OCI-LY1 (cell line): ENCODE measurements around the gene IGF1R.

Experiments
- H2AFZ ChIP-seq: fragments of 200-600 bp; sonication (generic), shearing (Covaris generic); 2 replicates; pipeline ENCODE4 v1.6.0; 2014; ENCODE audit warnings: antibody characterized with exemption, mild to moderate bottlenecking, low read length
- H3F3A ChIP-seq: fragments of 200-600 bp; sonication (generic), shearing (Covaris generic); 2 replicates; pipeline ENCODE4 v1.6.0; 2014; ENCODE audit warnings: mild to moderate bottlenecking, antibody characterized with exemption, low read length, moderate library complexity; ENCODE audit not compliant: insufficient read depth
- H3K27ac ChIP-seq: fragments of 200-600 bp; sonication (generic); 2 replicates; pipeline ENCODE4 v1.5.1; 2014; ENCODE audit warnings: low read length, mixed run types, mild to moderate bottlenecking, low read depth; ENCODE audit not compliant: poor library complexity, severe bottlenecking
- H3K27me3 ChIP-seq: fragments of 200-600 bp; sonication (generic); 2 replicates; pipeline ENCODE4 v1.6.0; 2014; ENCODE audit warnings: antibody characterized with exemption, mild to moderate bottlenecking, low read length, moderate library complexity; ENCODE audit not compliant: insufficient read depth
- H3K36me3 ChIP-seq: fragments of 200-600 bp; sonication (generic); 2 replicates; pipeline ENCODE4 v1.6.1; 2014; ENCODE audit warnings: mild to moderate bottlenecking, antibody characterized with exemption, low read length, moderate library complexity, mixed read lengths; ENCODE audit not compliant: insufficient read depth
- H3K4me1 ChIP-seq: fragments of 200-600 bp; sonication (generic); 2 replicates; pipeline ENCODE4 v1.5.1; 2014; ENCODE audit warnings: mild to moderate bottlenecking, low read length, moderate library complexity; ENCODE audit not compliant: insufficient read depth, severe bottlenecking
- H3K4me2 ChIP-seq: fragments of 200-600 bp; sonication (generic), shearing (Covaris generic); 2 replicates; pipeline ENCODE4 v1.6.1; 2014; ENCODE audit warnings: low read length
- H3K4me3 ChIP-seq: fragments of 200-600 bp; sonication (generic); 2 replicates; pipeline ENCODE4 v1.5.1; 2014; ENCODE audit warnings: low read length, low read depth, mild to moderate bottlenecking, mixed read lengths; ENCODE audit not compliant: poor library complexity, severe bottlenecking
- H3K79me2 ChIP-seq: fragments of 200-600 bp; shearing (Covaris generic); 2 replicates; pipeline ENCODE4 v1.6.1; 2016; ENCODE audit warnings: mixed run types, low read length, mixed read lengths; ENCODE audit not compliant: insufficient read depth
- H3K9ac ChIP-seq: fragments of 200-600 bp; sonication (generic), shearing (Covaris generic); 2 replicates; pipeline ENCODE4 v1.6.1; 2014; ENCODE audit warnings: mild to moderate bottlenecking, low read length, mixed read lengths
- H3K9me2 ChIP-seq: fragments of 200-600 bp; sonication (generic), shearing (Covaris generic); 2 replicates; pipeline ENCODE4 v1.6.1; 2014; ENCODE audit warnings: low read depth, mild to moderate bottlenecking, low read length, mixed read lengths
- H3K9me3 ChIP-seq: fragments of 200-600 bp; shearing (Covaris generic); 2 replicates; pipeline ENCODE4 v1.6.1; 2014; ENCODE audit warnings: low read length, mixed read lengths
- H4K20me1 ChIP-seq: fragments of 200-600 bp; sonication (generic), shearing (Covaris generic); 2 replicates; pipeline ENCODE4 v1.6.0; 2016; ENCODE audit warnings: mild to moderate bottlenecking, low read length; ENCODE audit not compliant: insufficient read depth
- EZH2 ChIP-seq: fragments of 200-600 bp; sonication (generic), shearing (Covaris generic); IDR thresholded peaks from 2 replicates; pipeline ENCODE4 v1.8.0; 2017; ENCODE audit warnings: borderline replicate concordance, mixed run types, mild to moderate bottlenecking, antibody characterized with exemption, low read length, moderate library complexity, mixed read lengths
- TF ChIP-seq, protein P1 (sequence below): fragments of 200-600 bp; sonication (generic), shearing (Covaris generic); IDR thresholded peaks from 2 replicates; pipeline ENCODE4 v1.5.1; 2017; ENCODE audit warnings: mild to moderate bottlenecking, antibody characterized with exemption, low read length, moderate library complexity, mixed read lengths

IGF1R gene

DNA sequence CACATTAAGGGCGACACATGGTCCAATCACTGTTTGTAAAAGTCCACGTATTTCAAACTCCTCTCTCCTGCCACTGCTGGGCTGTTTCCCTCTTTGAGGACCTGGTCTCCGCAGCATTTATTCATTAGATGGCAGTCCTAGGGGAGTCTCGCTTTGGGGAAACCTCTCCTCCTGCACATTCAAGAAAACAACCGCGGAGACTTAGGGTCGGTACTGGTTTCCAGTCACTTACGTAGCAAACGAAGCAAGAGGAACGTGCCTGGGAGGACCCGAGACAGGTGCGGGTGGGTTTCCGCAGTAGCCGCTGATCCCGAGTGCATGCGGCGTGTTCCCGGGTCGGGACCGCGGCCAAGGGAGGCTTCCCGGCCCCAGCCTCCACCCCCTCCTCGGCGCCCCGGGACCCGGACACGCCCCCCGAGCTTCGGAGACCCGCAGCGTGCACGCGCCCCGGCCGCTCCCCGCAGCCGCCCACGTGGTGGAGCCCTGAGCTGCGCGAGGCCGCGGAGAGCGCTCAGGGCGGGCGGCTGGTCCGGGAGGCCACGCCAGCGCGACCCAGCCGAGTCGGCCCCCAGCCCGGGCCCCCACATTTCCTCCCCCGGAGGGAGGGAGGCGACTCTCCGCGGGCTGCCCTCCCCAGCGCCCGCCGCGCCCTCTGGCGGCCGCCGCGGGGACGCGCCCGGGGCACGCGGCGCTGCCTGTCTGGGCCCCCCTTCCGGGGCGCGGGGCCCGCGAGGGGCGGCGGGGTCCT is 1.1 kb upstream of the IGF1R start:
- no peak overlapping the region for H3K27ac ChIP-seq
- H3K79me2 ChIP-seq: no peaks in the 10 kb centered on the region
- H2AFZ ChIP-seq: no peak overlapping the region
- H3K9me2 ChIP-seq: no peaks in the 10 kb centered on the region
- no peaks in the 10 kb centered on the region for H3F3A ChIP-seq
- no peaks in the 10 kb centered on the region for H3K4me1 ChIP-seq
- no peaks in the 10 kb centered on the region for H4K20me1 ChIP-seq
- peak overlapping the region; percentile 67 for H3K4me2 ChIP-seq
- peak overlapping the region; percentile 65 for H3K4me3 ChIP-seq
- peak overlapping the region; percentile 44; the same call in 1 of the 2 replicates for H3K9ac ChIP-seq
- no peak for TF ChIP-seq EZH2
- TF ChIP-seq, protein P1, sequence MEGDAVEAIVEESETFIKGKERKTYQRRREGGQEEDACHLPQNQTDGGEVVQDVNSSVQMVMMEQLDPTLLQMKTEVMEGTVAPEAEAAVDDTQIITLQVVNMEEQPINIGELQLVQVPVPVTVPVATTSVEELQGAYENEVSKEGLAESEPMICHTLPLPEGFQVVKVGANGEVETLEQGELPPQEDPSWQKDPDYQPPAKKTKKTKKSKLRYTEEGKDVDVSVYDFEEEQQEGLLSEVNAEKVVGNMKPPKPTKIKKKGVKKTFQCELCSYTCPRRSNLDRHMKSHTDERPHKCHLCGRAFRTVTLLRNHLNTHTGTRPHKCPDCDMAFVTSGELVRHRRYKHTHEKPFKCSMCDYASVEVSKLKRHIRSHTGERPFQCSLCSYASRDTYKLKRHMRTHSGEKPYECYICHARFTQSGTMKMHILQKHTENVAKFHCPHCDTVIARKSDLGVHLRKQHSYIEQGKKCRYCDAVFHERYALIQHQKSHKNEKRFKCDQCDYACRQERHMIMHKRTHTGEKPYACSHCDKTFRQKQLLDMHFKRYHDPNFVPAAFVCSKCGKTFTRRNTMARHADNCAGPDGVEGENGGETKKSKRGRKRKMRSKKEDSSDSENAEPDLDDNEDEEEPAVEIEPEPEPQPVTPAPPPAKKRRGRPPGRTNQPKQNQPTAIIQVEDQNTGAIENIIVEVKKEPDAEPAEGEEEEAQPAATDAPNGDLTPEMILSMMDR: no peak
- H3K27me3 ChIP-seq: no peaks in the 10 kb centered on the region
- no peaks in the 10 kb centered on the region for H3K9me3 ChIP-seq
- H3K36me3 ChIP-seq: no peaks in the 10 kb centered on the region

DNA sequence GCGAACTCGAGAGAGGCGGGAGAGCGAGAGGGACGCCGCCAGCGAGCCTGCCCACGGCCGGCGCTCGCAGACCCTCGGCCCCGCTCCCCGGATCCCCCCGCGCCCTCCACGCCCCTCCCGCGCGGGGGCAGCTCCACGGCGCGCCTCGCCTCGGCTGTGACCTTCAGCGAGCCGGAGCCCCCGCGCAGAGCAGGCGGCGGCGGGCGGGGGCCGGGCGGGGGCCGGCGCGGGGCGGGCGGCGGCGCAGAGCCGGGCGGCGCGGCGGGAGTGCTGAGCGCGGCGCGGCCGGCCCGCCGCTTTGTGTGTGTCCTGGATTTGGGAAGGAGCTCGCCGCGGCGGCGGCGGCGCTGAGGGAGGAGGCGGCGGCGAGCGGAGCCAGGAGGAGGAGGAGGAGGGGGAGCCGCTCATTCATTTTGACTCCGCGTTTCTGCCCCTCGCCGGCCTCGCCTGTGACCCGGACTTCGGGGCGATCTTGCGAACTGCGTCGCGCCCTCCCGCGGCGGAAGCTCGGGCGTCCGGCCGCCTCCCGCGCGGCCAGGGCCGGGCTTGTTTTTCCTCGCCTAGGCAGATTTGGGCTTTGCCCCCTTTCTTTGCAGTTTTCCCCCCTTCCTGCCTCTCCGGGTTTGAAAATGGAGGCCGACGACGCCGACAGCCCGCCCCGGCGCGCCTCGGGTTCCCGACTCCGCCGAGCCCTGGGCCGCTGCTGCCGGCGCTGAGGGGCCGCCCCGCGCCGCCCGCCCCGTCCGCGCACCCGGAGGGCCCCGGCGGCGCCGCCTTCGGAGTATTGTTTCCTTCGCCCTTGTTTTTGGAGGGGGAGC is 524 bp downstream of the IGF1R start:
- Histone ChIP-seq H3K79me2 (no peaks in the 10 kb centered on the region), H3K4me3 (peak overlapping the region; percentile 65), H3K27me3 (no peaks in the 10 kb centered on the region), H3K27ac (no peak overlapping the region), H3K36me3 (no peaks in the 10 kb centered on the region), H3K4me2 (peak overlapping the region; percentile 66), H3K4me1 (no peaks in the 10 kb centered on the region), H3K9ac (peak overlapping the region; percentile 58; the same call in 1 of the 2 replicates), H3K9me3 (no peaks in the 10 kb centered on the region), H4K20me1 (no peaks in the 10 kb centered on the region), H3F3A (no peaks in the 10 kb centered on the region), H2AFZ (no peak overlapping the region), H3K9me2 (no peaks in the 10 kb centered on the region)
- TF ChIP-seq, protein P1: no peak
- no peak for TF ChIP-seq EZH2

DNA sequence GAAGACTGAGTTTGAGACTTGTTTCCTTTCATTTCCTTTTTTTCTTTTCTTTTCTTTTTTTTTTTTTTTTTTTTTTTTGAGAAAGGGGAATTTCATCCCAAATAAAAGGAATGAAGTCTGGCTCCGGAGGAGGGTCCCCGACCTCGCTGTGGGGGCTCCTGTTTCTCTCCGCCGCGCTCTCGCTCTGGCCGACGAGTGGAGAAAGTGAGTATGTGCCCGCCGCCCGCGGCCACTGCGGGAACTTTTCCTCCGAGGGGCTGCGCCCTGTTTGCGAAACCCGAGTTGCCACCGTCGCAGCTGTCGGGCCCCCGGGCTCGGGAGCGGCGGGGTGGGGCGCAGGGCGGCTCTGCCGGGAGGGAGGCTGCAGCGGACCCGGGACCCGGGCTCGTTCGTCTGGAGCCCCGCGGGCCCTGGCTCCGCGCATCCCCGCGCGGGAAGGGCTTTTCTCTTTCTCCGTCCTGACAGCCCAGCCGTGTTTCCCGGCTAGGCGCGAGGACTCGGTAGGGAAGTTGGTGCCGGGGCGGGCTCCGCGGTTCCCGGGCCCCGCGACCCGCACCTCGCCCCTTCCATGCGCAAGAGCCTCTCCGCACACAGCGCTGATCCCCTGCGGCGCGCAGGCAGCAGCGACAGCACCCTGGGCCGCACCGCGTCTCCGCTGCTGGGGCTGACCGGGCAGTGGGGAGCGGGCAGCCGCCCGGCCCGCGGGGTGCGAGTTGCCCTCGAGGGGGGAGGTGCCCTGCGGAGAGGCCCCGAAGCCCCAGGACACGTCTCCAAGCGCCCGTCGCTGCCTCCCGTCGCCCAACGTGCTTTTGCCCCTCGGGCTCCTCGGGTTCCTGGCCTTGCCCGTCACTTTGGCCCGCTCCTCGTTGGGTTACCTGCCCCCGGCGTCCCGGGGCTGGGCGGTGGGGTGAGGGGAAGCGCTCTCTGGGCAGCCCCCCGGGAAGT is 1.4 kb downstream of the IGF1R start:
- Histone ChIP-seq H3K79me2 (no peaks in the 10 kb centered on the region), H3K27me3 (no peaks in the 10 kb centered on the region), H3K4me3 (no peak overlapping the region), H3K27ac (no peak overlapping the region), H4K20me1 (no peaks in the 10 kb centered on the region), H3K36me3 (no peaks in the 10 kb centered on the region), H3K4me1 (no peaks in the 10 kb centered on the region), H3K9ac (no peak overlapping the region), H3K9me2 (no peaks in the 10 kb centered on the region), H3K4me2 (no peak overlapping the region), H3F3A (no peaks in the 10 kb centered on the region), H3K9me3 (no peaks in the 10 kb centered on the region), H2AFZ (no peak overlapping the region)
- TF ChIP-seq, protein P1: no peak
- TF ChIP-seq EZH2: no peak
